NCI-H2171 (cell line): ENCODE data around the gene ZC3H11A.

ENCODE experiments used
- DNase-seq: peaks from one replicate; lab custom pipeline; 2025; lab: John Stamatoyannopoulos, UW

The ZC3H11A gene

DNA sequence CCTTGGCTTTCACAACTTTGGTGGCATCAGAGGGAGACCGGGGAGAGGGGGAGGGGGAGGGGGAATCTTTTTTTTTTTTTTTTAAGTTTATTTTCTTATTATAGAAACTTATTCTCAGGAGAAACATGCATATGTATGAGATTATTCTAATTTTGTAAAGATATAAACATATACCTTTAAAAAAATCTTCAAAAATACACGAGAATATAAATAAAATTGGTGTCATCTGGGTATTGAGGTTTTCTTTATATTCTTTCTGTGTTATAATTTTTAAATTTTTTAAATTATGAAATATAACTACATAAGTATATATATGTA lies 47.1 kb downstream of the ZC3H11A start:
- DNase-seq, result no peak

DNA sequence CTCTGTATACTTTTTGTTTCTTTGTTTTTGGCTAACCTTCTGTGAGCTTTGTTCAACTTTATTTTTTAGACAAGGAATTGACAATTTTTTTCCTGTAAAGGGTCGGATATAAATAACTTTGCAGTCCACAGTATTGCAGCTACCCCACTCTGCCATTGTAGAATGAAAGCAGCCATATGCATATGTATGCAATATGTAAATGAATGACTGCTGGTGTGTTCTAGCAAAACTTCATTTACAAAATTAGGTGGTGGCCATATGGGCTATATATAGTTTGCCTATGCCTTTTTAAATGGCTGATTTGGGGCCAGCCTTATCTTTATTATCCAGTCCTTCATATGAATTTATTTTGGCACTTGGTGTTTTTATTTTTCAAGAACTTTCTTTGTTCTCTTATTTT lies 48.0 kb downstream of the ZC3H11A start:
- no peak for DNase-seq
